CD4-positive, CD25-positive, alpha-beta regulatory T cell (primary cell): ENCODE data around the gene PRKG1. TPM values are rescaled to one million over a fixed set of nuclear protein-coding genes. Genes with fewer than 3 reads are reported as not detected.
"Not testable (repeated sequence)": the region's sequence is repeated elsewhere in the genome, so short reads cannot be mapped to it uniquely, and the experiment has no call there.

ENCODE experiments used
- ATAC-seq, 2 donors: fragments of 150-1000 bp; cut with Tn5 transposase; one replicate each; pipeline ENCODE4 v1.10.0; 2021; ENCODE audit warnings: low read depth in 2 of 2, moderate number of reproducible peaks in 2 of 2, moderate library complexity in 1 of 2
- DNase-seq, 3 donors: peaks; one replicate each; pipeline versions ENCODE4 v3.0.0 to v3.0.0-alpha.2; 2012 to 2022; ENCODE audit warnings: mixed read lengths in 1 of 3
- H3K27ac ChIP-seq: one replicate; pipeline ENCODE4 v1.7.0; 2013; ENCODE audit warnings: mild to moderate bottlenecking, low read length; ENCODE audit not compliant: insufficient read depth, poor library complexity, severe bottlenecking
- H3K27me3 ChIP-seq: one replicate; pipeline ENCODE4 v1.7.0; 2013; ENCODE audit warnings: low read length; ENCODE audit not compliant: control insufficient read depth, insufficient read depth
- H3K36me3 ChIP-seq: one replicate; pipeline ENCODE4 v1.7.0; 2013; ENCODE audit warnings: mild to moderate bottlenecking, low read length, moderate library complexity; ENCODE audit not compliant: control insufficient read depth, insufficient read depth
- H3K4me1 ChIP-seq: 2 replicates; pipeline ENCODE4 v1.7.0; 2013; ENCODE audit warnings: mild to moderate bottlenecking, low read length; ENCODE audit not compliant: insufficient read depth, control insufficient read depth, poor library complexity, severe bottlenecking
- H3K4me3 ChIP-seq: one replicate; pipeline ENCODE4 v1.7.0; 2013; ENCODE audit warnings: low read depth, mild to moderate bottlenecking, low read length, moderate library complexity
- H3K9me3 ChIP-seq, 2 experiments: 1 replicate in 1 of 2; 2 replicates in 1 of 2; pipeline ENCODE4 v1.7.0; 2013; ENCODE audit warnings: low read length in 2 of 2, mild to moderate bottlenecking in 1 of 2, moderate library complexity in 1 of 2; ENCODE audit not compliant: control insufficient read depth in 2 of 2
- H3K27ac Mint-ChIP-seq, 3 donors: one replicate each; pipeline ENCODE4 v1.8.0; 2020 to 2022; ENCODE audit warnings: mild to moderate bottlenecking in 3 of 3, mixed read lengths in 3 of 3, moderate library complexity in 2 of 3
- H3K27me3 Mint-ChIP-seq: one replicate; pipeline ENCODE4 v1.8.0; 2022; ENCODE audit warnings: mild to moderate bottlenecking, mixed read lengths
- H3K36me3 Mint-ChIP-seq: one replicate; pipeline ENCODE4 v1.8.0; 2020; ENCODE audit warnings: mixed read lengths
- H3K4me1 Mint-ChIP-seq, 4 donors: one replicate each; pipeline ENCODE4 v1.8.0; 2020 to 2022; ENCODE audit warnings: mixed read lengths in 4 of 4, mild to moderate bottlenecking in 1 of 4
- H3K4me3 Mint-ChIP-seq, 4 donors: one replicate each; pipeline ENCODE4 v1.8.0; 2020 to 2022; ENCODE audit warnings: mild to moderate bottlenecking in 4 of 4, mixed read lengths in 4 of 4, moderate library complexity in 3 of 4
- H3K9me3 Mint-ChIP-seq, 7 donors: one replicate each; pipeline ENCODE4 v1.8.0; 2020 to 2022; ENCODE audit warnings: mixed read lengths in 7 of 7, mild to moderate bottlenecking in 3 of 7, moderate library complexity in 2 of 7
- polyA plus RNA-seq, 4 donors: library from polyadenylated mRNA; unstranded; fragments of 300-500 nt; fragmentation: Illumina TruSeq; gene quantifications; one replicate each; pipeline ENCODE4 v1.2.3, GENCODE V29; 2021
- total RNA-seq: library from RNA; stranded (reverse); gene quantifications from one replicate; pipeline ENCODE4 v1.2.3, GENCODE V29; 2022

PRKG1 gene
- total and polyA plus RNA-seq, 5 donors from 2014 or later: 0.30 TPM; not detected in 4

GRCh38 chr10:51272555-51272954 lies 198.3 kb downstream of the PRKG1 start:
- H3K27me3 Mint-ChIP-seq: no peaks in the 10 kb centered on the region
- peaks cover 0 to 5% (median 3%) of the 10 kb centered on the region in 7 donors for H3K9me3 Mint-ChIP-seq
- H3K27me3 ChIP-seq: no peaks in the 10 kb centered on the region
- no peaks in the 10 kb centered on the region for H3K36me3 ChIP-seq
- no peaks in the 10 kb centered on the region for H3K9me3 ChIP-seq
- ATAC-seq (no peak), DNase-seq (no peak)
- H3K4me1 Mint-ChIP-seq: no peaks in the 10 kb centered on the region
- no peak overlapping the region for H3K4me3 Mint-ChIP-seq
- no peaks in the 10 kb centered on the region for H3K4me1 ChIP-seq
- no peak overlapping the region for H3K27ac ChIP-seq
- no peak overlapping the region for H3K4me3 ChIP-seq
- no peaks in the 10 kb centered on the region for H3K36me3 Mint-ChIP-seq
- no peak overlapping the region for H3K27ac Mint-ChIP-seq

DNA sequence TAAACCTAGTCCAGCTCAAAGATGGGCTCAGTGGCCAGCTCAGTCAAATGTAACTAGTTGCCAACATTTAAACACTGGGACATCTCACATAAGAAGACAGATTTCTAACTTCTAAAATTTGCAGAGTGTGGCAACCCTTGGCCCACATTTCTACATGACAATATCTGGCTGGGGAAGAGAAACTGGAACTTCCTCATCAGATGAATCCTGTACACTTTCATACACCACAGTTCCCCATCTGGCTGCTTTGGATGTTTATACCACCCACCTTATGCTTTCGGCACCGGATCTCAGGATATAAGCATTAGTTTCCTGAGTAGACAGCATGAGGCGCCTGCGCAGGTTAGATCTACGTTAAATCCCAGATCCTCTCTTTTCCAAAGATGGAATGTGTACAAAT lies 199.3 kb downstream of the PRKG1 start:
- Histone ChIP-seq H3K27ac (no peak overlapping the region), H3K36me3 (no peaks in the 10 kb centered on the region), H3K27me3 (no peaks in the 10 kb centered on the region), H3K4me3 (no peak overlapping the region), H3K9me3 (no peaks in the 10 kb centered on the region), H3K4me1 (no peaks in the 10 kb centered on the region)
- Mint-ChIP-seq H3K27ac (no peak overlapping the region), H3K4me3 (no peak overlapping the region), H3K9me3 (peaks cover 0 to 5% (median 3%) of the 10 kb centered on the region in 7 donors), H3K27me3 (no peaks in the 10 kb centered on the region), H3K4me1 (no peaks in the 10 kb centered on the region), H3K36me3 (no peaks in the 10 kb centered on the region)
- no peak for ATAC-seq
- DNase-seq: no peak

DNA sequence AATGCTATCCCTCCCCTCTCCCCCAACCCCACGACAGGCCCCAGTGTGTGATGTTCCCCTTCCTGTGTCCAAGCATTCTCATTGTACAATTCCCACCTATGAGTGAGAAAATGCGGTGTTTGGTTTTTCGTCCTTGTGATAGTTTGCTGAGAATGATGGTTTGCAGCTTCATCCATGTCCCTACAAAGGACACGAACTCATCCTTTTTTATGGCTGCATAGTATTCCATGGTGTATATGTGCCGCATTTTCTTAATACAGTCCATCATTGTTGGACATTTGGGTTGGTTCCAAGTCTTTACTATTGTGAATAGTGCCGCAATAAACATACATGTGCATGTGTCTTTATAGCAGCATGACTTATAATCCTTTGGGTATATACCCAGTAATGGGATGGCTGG lies 201.8 kb downstream of the PRKG1 start:
- not testable (repeated sequence) for H3K27me3 ChIP-seq, H3K4me3 Mint-ChIP-seq

GRCh38 chr10:51281387-51281786 lies 207.1 kb downstream of the PRKG1 start:
- not testable (repeated sequence) for H3K36me3 Mint-ChIP-seq, H3K27me3 Mint-ChIP-seq, H3K4me1 ChIP-seq, H3K27me3 ChIP-seq, H3K36me3 ChIP-seq, H3K9me3 Mint-ChIP-seq, H3K9me3 ChIP-seq, H3K4me1 Mint-ChIP-seq, DNase-seq, H3K4me3 Mint-ChIP-seq, H3K4me3 ChIP-seq, H3K27ac Mint-ChIP-seq, ATAC-seq, H3K27ac ChIP-seq

More for the DNA sequence above, 201.8 kb downstream of the PRKG1 start:
- not testable (repeated sequence) for DNase-seq, H3K4me1 Mint-ChIP-seq, H3K36me3 Mint-ChIP-seq, H3K36me3 ChIP-seq, H3K27ac ChIP-seq, H3K9me3 Mint-ChIP-seq, H3K4me3 ChIP-seq, H3K4me1 ChIP-seq, H3K27ac Mint-ChIP-seq, H3K9me3 ChIP-seq, ATAC-seq, H3K27me3 Mint-ChIP-seq

DNA sequence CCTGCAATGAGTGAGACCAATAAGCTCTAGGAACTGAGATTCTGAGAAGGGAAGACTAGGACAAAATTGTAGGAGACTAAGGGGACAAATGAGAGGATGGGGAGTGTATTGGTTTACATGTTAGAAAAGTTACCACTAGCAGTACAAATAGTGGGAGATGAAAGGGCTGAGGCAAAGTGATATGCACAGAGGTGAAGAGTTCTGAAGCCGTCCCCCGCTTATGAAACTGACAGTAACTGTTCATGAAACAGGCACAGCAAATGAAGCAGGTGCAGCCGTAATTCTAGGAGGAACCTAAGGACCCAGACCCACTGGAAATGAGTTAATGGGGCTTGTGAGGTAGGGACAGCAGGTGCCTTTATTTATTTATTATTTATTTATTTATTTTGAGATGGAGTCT lies 211.3 kb downstream of the PRKG1 start:
- Histone ChIP-seq H3K27me3 (no peaks in the 10 kb centered on the region), H3K36me3 (no peaks in the 10 kb centered on the region), H3K4me1 (no peaks in the 10 kb centered on the region), H3K9me3 (no peaks in the 10 kb centered on the region), H3K4me3 (no peak overlapping the region), H3K27ac (no peak overlapping the region)
- peaks cover 0 to 3% (median 0%) of the 10 kb centered on the region in 7 donors for H3K9me3 Mint-ChIP-seq
- DNase-seq (no peak), ATAC-seq (no peak)
- no peak overlapping the region for H3K27ac Mint-ChIP-seq
- H3K27me3 Mint-ChIP-seq: peaks cover 5% of the 10 kb centered on the region
- H3K4me1 Mint-ChIP-seq: no peaks in the 10 kb centered on the region
- no peak overlapping the region for H3K4me3 Mint-ChIP-seq
- no peaks in the 10 kb centered on the region for H3K36me3 Mint-ChIP-seq

- Histone ChIP-seq H3K27me3 (no peaks in the 10 kb centered on the region), H3K9me3 (no peaks in the 10 kb centered on the region), H3K27ac (no peak overlapping the region), H3K4me1 (no peaks in the 10 kb centered on the region), H3K4me3 (no peak overlapping the region), H3K36me3 (no peaks in the 10 kb centered on the region)
- peaks cover 5% of the 10 kb centered on the region for H3K27me3 Mint-ChIP-seq
- DNase-seq: no peak
- no peak overlapping the region for H3K27ac Mint-ChIP-seq
- H3K9me3 Mint-ChIP-seq: peaks cover 0 to 4% (median 3%) of the 10 kb centered on the region in 7 donors
- no peak overlapping the region for H3K4me3 Mint-ChIP-seq
- no peaks in the 10 kb centered on the region for H3K4me1 Mint-ChIP-seq
- ATAC-seq: no peak
- H3K36me3 Mint-ChIP-seq: no peaks in the 10 kb centered on the region
Measured at GRCh38 chr10:51288511-51288910, 214.2 kb downstream of the PRKG1 start.

- peaks cover 5% of the 10 kb centered on the region for H3K27me3 Mint-ChIP-seq
- no peaks in the 10 kb centered on the region for H3K36me3 Mint-ChIP-seq
- no peak overlapping the region for H3K4me3 ChIP-seq
- ATAC-seq (no peak), DNase-seq (no peak)
- no peaks in the 10 kb centered on the region for H3K9me3 ChIP-seq
- H3K27ac ChIP-seq: no peak overlapping the region
- H3K4me3 Mint-ChIP-seq: no peak overlapping the region
- no peak overlapping the region for H3K27ac Mint-ChIP-seq
- peaks cover 0 to 6% (median 4%) of the 10 kb centered on the region in 7 donors for H3K9me3 Mint-ChIP-seq
- H3K4me1 ChIP-seq: no peaks in the 10 kb centered on the region
- H3K27me3 ChIP-seq: no peaks in the 10 kb centered on the region
- no peaks in the 10 kb centered on the region for H3K4me1 Mint-ChIP-seq
- H3K36me3 ChIP-seq: no peaks in the 10 kb centered on the region
Measured at GRCh38 chr10:51289519-51289918, 215.2 kb downstream of the PRKG1 start.

DNA sequence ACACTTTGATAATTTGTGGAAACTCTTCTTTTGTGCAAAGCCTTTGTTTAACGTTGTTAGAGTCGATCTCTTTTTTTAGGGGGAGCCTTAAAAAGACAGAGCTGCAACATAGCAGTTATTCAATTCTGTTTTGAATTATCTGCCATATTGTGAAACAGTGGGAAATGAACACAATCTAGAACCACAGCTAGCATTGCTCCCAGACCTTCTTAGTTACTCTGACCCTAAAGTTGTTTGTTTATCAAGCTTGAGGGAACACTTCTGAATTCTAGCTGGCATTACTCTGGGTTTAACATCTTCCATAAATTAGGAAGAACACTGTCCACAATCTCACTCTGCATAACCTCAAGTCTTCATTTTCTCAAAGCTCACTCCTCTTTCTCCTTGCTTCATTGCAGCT lies 217.7 kb downstream of the PRKG1 start:
- no peak overlapping the region for H3K4me3 ChIP-seq
- no peaks in the 10 kb centered on the region for H3K36me3 ChIP-seq
- no peak for ATAC-seq
- Mint-ChIP-seq H3K4me1 (no peaks in the 10 kb centered on the region), H3K36me3 (no peaks in the 10 kb centered on the region), H3K27ac (no peak overlapping the region), H3K9me3 (peaks cover 0 to 10% (median 4%) of the 10 kb centered on the region in 7 donors), H3K27me3 (no peaks in the 10 kb centered on the region), H3K4me3 (no peak overlapping the region)
- H3K9me3 ChIP-seq: no peaks in the 10 kb centered on the region
- no peak overlapping the region for H3K27ac ChIP-seq
- no peaks in the 10 kb centered on the region for H3K4me1 ChIP-seq
- no peaks in the 10 kb centered on the region for H3K27me3 ChIP-seq
- no peak for DNase-seq
